Smooth muscle cell (in vitro differentiated cells): Measurements from ENCODE around the gene SIAH1. TPM values are rescaled to one million over a fixed set of nuclear protein-coding genes. Genes with fewer than 3 reads are reported as not detected.
"Not testable (repeated sequence)": the region's sequence is repeated elsewhere in the genome, so short reads cannot be mapped to it uniquely, and the experiment has no call there.

ENCODE experiments used
- DNase-seq: peaks from one replicate; lab custom pipeline; 2025; ENCODE audit not compliant: unreplicated experiment; lab: John Stamatoyannopoulos, UW
- H2AFZ ChIP-seq: fragments of 200-600 bp; sonication (generic); 2 replicates; pipeline ENCODE4 v1.6.0; 2016; ENCODE audit warnings: antibody characterized with exemption, low read depth, mild to moderate bottlenecking
- H3F3A ChIP-seq: fragments of 200-600 bp; sonication (generic); 2 replicates; pipeline ENCODE4 v1.6.0; 2017; ENCODE audit warnings: antibody characterized with exemption, low read depth
- H3K27ac ChIP-seq: fragments of 200-600 bp; sonication (generic); 2 replicates; pipeline ENCODE4 v1.5.1; 2016; ENCODE audit warnings: low read depth, mild to moderate bottlenecking
- H3K27me3 ChIP-seq: fragments of 200-600 bp; sonication (generic); 2 replicates; pipeline ENCODE4 v1.6.1; 2016; ENCODE audit warnings: low read depth, mild to moderate bottlenecking
- H3K36me3 ChIP-seq: fragments of 200-600 bp; sonication (generic); 2 replicates; pipeline ENCODE4 v1.5.1; 2016; ENCODE audit warnings: low read depth
- H3K4me1 ChIP-seq: fragments of 200-600 bp; sonication (generic); 2 replicates; pipeline ENCODE4 v1.5.1; 2016; ENCODE audit warnings: low read depth
- H3K4me2 ChIP-seq: fragments of 200-600 bp; sonication (generic); 2 replicates; pipeline ENCODE4 v1.6.0; 2016; ENCODE audit warnings: mild to moderate bottlenecking
- H3K4me3 ChIP-seq: fragments of 200-600 bp; sonication (generic); 2 replicates; pipeline ENCODE4 v1.5.1; 2016; ENCODE audit warnings: mild to moderate bottlenecking
- H3K79me2 ChIP-seq: fragments of 200-600 bp; sonication (generic); 2 replicates; pipeline ENCODE4 v1.6.0; 2016; ENCODE audit warnings: low read depth, mild to moderate bottlenecking
- H3K9ac ChIP-seq: fragments of 200-600 bp; sonication (generic); 2 replicates; pipeline ENCODE4 v1.6.0; 2016; ENCODE audit warnings: low read depth
- H3K9me3 ChIP-seq: fragments of 200-600 bp; sonication (generic); replicated peaks from 2 replicates; pipeline ENCODE4 v1.5.1; 2016; ENCODE audit warnings: low read depth
- H4K20me1 ChIP-seq: fragments of 200-600 bp; sonication (generic); 2 replicates; pipeline ENCODE4 v1.6.0; 2016; ENCODE audit warnings: low read depth
- WGBS: methylation state at CpG from one replicate; pipeline ENCODE4 v1.1.7; 2016; ENCODE audit warnings: low lambda C conversion rate; 5-methylcytosine and 5-hydroxymethylcytosine counted together
- polyA plus RNA-seq: library from polyadenylated mRNA; unstranded; fragments of >200 nt; fragmentation: Nextera tagmentation; extraction: Ambion mirVana; gene quantifications from 2 replicates; pipeline ENCODE4 v1.2.1, GENCODE V29; 2016
- small RNA-seq: library from RNA; depleted of rRNA; stranded (forward); fragments of <200 nt; gene quantifications from one replicate; pipeline ENCODE3, GENCODE V24; 2014
- total RNA-seq: library from RNA; depleted of rRNA; stranded (reverse); fragments of >200 nt; gene quantifications from 2 replicates; pipeline ENCODE4 v1.2.3, GENCODE V29; 2014
- TF ChIP-seq, protein P1 (sequence below): fragments of 200-600 bp; sonication (generic); IDR thresholded peaks from 2 replicates; pipeline ENCODE4 v1.5.1; 2017; ENCODE audit warnings: borderline replicate concordance, mild to moderate bottlenecking, antibody characterized with exemption; ENCODE audit not compliant: insufficient read depth, poor library complexity, severe bottlenecking

Gene SIAH1
- total and polyA plus RNA-seq, 2 experiments from 2014 or later: 24.5 to 34.0 TPM

DNA sequence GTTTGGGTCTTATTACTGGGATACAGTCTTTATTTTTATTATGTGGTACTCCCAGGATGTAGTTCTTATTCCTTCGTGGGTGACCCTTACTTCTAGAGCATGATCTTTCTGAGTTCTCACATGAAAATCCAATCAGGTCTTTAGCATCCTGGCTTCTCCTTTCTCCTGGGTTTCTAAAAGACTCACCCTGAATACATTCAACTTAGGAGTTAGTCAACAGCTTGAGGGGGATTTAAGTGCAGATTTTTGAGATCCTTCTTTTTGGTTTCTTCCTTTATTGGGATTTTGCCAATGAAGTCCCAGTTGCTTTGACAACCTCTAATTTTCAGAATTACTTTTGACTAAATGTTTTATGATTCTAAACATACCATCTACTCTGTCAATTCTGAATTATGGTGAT is 68.2 kb downstream of the SIAH1 start:
- Histone ChIP-seq H3K79me2 (no peaks in the 10 kb centered on the region), H3K4me2 (peak overlapping the region; percentile 55)

DNA sequence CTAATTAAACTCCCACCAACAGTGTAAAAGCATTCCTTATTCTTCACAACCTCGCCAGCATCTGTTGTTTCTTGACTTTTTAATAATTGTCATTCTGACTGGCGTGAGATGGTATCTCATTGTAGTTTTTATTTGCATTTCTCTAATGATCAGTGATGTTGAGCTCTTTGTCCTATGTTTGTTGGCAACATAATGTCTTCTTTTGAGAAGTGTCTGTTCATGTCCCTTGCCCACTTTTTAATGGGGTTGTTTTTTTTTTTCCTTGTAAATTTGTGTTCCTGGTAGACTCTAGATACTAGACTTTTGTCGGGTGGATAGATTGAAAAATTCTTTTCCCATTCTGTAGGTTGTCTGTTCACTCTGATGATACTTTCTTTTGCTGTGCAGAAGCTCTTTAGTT is 71.3 kb downstream of the SIAH1 start:
- H3K9me3 ChIP-seq, H3K4me1 ChIP-seq, H3K27me3 ChIP-seq, H3K79me2 ChIP-seq, H3K9ac ChIP-seq, H3K27ac ChIP-seq, H3K4me3 ChIP-seq, H3K4me2 ChIP-seq, H2AFZ ChIP-seq, DNase-seq: not testable (repeated sequence)
- peaks cover 32% of the 10 kb centered on the region for H3K36me3 ChIP-seq
- 96% methylated on average over 3 of the region's 3 CpGs for WGBS
- peaks cover 46% of the 10 kb centered on the region for H4K20me1 ChIP-seq
- peaks cover 18% of the 10 kb centered on the region for H3F3A ChIP-seq

More for the DNA sequence above, 68.2 kb downstream of the SIAH1 start:
- H3K4me3 ChIP-seq: no peak overlapping the region
- H2AFZ ChIP-seq: no peak overlapping the region
- peak overlapping the region; percentile 70 for H3K27ac ChIP-seq
- peaks cover 73% of the 10 kb centered on the region for H4K20me1 ChIP-seq
- 79% methylated on average over 1 of the region's 1 CpG for WGBS
- H3K27me3 ChIP-seq: no peaks in the 10 kb centered on the region
- no peak for DNase-seq
- TF ChIP-seq, protein P1, sequence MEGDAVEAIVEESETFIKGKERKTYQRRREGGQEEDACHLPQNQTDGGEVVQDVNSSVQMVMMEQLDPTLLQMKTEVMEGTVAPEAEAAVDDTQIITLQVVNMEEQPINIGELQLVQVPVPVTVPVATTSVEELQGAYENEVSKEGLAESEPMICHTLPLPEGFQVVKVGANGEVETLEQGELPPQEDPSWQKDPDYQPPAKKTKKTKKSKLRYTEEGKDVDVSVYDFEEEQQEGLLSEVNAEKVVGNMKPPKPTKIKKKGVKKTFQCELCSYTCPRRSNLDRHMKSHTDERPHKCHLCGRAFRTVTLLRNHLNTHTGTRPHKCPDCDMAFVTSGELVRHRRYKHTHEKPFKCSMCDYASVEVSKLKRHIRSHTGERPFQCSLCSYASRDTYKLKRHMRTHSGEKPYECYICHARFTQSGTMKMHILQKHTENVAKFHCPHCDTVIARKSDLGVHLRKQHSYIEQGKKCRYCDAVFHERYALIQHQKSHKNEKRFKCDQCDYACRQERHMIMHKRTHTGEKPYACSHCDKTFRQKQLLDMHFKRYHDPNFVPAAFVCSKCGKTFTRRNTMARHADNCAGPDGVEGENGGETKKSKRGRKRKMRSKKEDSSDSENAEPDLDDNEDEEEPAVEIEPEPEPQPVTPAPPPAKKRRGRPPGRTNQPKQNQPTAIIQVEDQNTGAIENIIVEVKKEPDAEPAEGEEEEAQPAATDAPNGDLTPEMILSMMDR: no peak
- H3F3A ChIP-seq: peaks cover 22% of the 10 kb centered on the region
- no peaks in the 10 kb centered on the region for H3K9me3 ChIP-seq
- peaks cover 3% of the 10 kb centered on the region for H3K36me3 ChIP-seq
- peaks cover 10% of the 10 kb centered on the region for H3K4me1 ChIP-seq
- no peak overlapping the region for H3K9ac ChIP-seq

- H3K36me3 ChIP-seq: peaks cover 53% of the 10 kb centered on the region
- H3K9ac ChIP-seq: no peak overlapping the region
- no peak overlapping the region for H3K4me3 ChIP-seq
- DNase-seq: no peak
- H2AFZ ChIP-seq: no peak overlapping the region
- no peaks in the 10 kb centered on the region for H3F3A ChIP-seq
- no peak overlapping the region for H3K27ac ChIP-seq
- H3K9me3 ChIP-seq: peaks cover 11% of the 10 kb centered on the region
- H3K79me2 ChIP-seq: peaks cover 12% of the 10 kb centered on the region
- no peaks in the 10 kb centered on the region for H3K4me1 ChIP-seq
- TF ChIP-seq, protein P1: no peak
- no peak overlapping the region for H3K4me2 ChIP-seq
- H4K20me1 ChIP-seq: peaks cover 20% of the 10 kb centered on the region
- WGBS: 97% methylated on average over 4 of the region's 4 CpGs
- H3K27me3 ChIP-seq: no peaks in the 10 kb centered on the region
These were observed 74.1 kb downstream of the SIAH1 start for GRCh38 chr16:48310908-48311641.

Small RNA genes lying within 50 kb of the gene (small RNA-seq; reads per million reads assigned to genes)
- gene RF00017: not detected

Other genes starting within 250 kb of the SIAH1 start
- gene ABCC12, start 229.4 kb downstream of the SIAH1 start, total RNA-seq: not detected in 2 replicates
- gene ABCC12, start 229.4 kb downstream of the SIAH1 start, polyA plus RNA-seq: not detected in 2 replicates
- 37.4 and 47.4 TPM in 2 replicates for gene LONP2, start 141.1 kb downstream of the SIAH1 start, total RNA-seq
- gene LONP2, start 141.1 kb downstream of the SIAH1 start, polyA plus RNA-seq: 26.0 and 30.4 TPM in 2 replicates
- gene ABCC11, start 137.9 kb downstream of the SIAH1 start, total RNA-seq: 0.09 TPM in 1 of 2 replicates, not detected in the other
- not detected in 2 replicates for gene ABCC11, start 137.9 kb downstream of the SIAH1 start, polyA plus RNA-seq
- gene N4BP1, start 224.8 kb upstream of the SIAH1 start, total RNA-seq: 35.2 and 48.7 TPM in 2 replicates
- gene N4BP1, start 224.8 kb upstream of the SIAH1 start, polyA plus RNA-seq: 20.7 and 23.8 TPM in 2 replicates